Neural progenitor cell (in vitro differentiated cells): ENCODE results near the gene PLEKHA5. TPM values are rescaled to one million over a fixed set of nuclear protein-coding genes. Genes with fewer than 3 reads are reported as not detected.

ENCODE experiments used
- DNase-seq: peaks from one replicate; pipeline ENCODE4 v3.0.0-alpha.2; 2016; ENCODE audit warnings: low spot score
- H2AFZ ChIP-seq: fragments of 200-600 bp; sonication (generic); replicated peaks from 2 replicates; pipeline ENCODE4 v1.6.1; 2016; ENCODE audit warnings: antibody characterized with exemption
- H3F3A ChIP-seq: fragments of 200-600 bp; sonication (generic); 2 replicates; pipeline ENCODE4 v1.6.1; 2016; ENCODE audit warnings: antibody characterized with exemption, low read depth
- H3K27ac ChIP-seq: fragments of 200-600 bp; sonication (generic); 2 replicates; pipeline ENCODE4 v1.5.1; 2016; ENCODE audit warnings: mild to moderate bottlenecking
- H3K27me3 ChIP-seq: fragments of 200-600 bp; sonication (generic); 2 replicates; pipeline ENCODE4 v1.6.1; 2016; ENCODE audit warnings: mild to moderate bottlenecking, moderate library complexity
- H3K36me3 ChIP-seq: fragments of 200-600 bp; sonication (generic); 2 replicates; pipeline ENCODE4 v1.5.1; 2016
- H3K4me1 ChIP-seq: fragments of 200-600 bp; sonication (generic); 2 replicates; pipeline ENCODE4 v1.6.1; 2016; ENCODE audit warnings: mixed run types
- H3K4me2 ChIP-seq: fragments of 200-600 bp; sonication (generic); 2 replicates; pipeline ENCODE4 v1.6.1; 2016
- H3K4me3 ChIP-seq: fragments of 200-600 bp; sonication (generic); 2 replicates; pipeline ENCODE4 v1.5.1; 2016
- H3K79me2 ChIP-seq: fragments of 200-600 bp; sonication (generic); 2 replicates; pipeline ENCODE4 v1.6.1; 2016; ENCODE audit warnings: low read depth
- H3K9ac ChIP-seq: fragments of 200-600 bp; sonication (generic); 2 replicates; pipeline ENCODE4 v1.6.1; 2016
- H3K9me3 ChIP-seq: fragments of 200-600 bp; sonication (generic); 2 replicates; pipeline ENCODE4 v1.5.1; 2016; ENCODE audit warnings: low read depth
- H4K20me1 ChIP-seq: fragments of 200-600 bp; sonication (generic); 2 replicates; pipeline ENCODE4 v1.6.1; 2016; ENCODE audit warnings: low read depth
- H3K27ac Mint-ChIP-seq: 3 replicates; pipeline ENCODE4 v1.8.0; 2021; ENCODE audit warnings: mixed read lengths
- H3K27me3 Mint-ChIP-seq: 2 replicates; pipeline ENCODE4 v1.8.0; 2022; ENCODE audit warnings: low read depth, mild to moderate bottlenecking, inconsistent platforms, moderate library complexity, mixed read lengths; ENCODE audit not compliant: insufficient read depth
- H3K36me3 Mint-ChIP-seq: 3 replicates; pipeline ENCODE4 v1.8.0; 2021; ENCODE audit warnings: mixed read lengths
- H3K4me1 Mint-ChIP-seq: 3 replicates; pipeline ENCODE4 v1.8.0; 2021; ENCODE audit warnings: mixed read lengths
- H3K4me3 Mint-ChIP-seq: 3 replicates; pipeline ENCODE4 v1.8.0; 2021; ENCODE audit warnings: mild to moderate bottlenecking, moderate library complexity, mixed read lengths
- H3K9me3 Mint-ChIP-seq: 3 replicates; pipeline ENCODE4 v1.8.0; 2020; ENCODE audit warnings: mixed read lengths
- CTCF ChIP-seq: fragments of 200-600 bp; sonication (generic); IDR thresholded peaks from 2 replicates; pipeline ENCODE4 v1.5.1; 2017; ENCODE audit warnings: antibody characterized with exemption, mild to moderate bottlenecking
- EZH2 ChIP-seq: fragments of 200-600 bp; sonication (generic); IDR thresholded peaks from 2 replicates; pipeline ENCODE4 v1.6.1; 2017; ENCODE audit warnings: antibody characterized with exemption, mild to moderate bottlenecking, moderate library complexity
- EZH2phosphoT487 ChIP-seq: fragments of 200-600 bp; sonication (generic); IDR thresholded peaks from 2 replicates; pipeline ENCODE4 v1.6.1; 2017; ENCODE audit warnings: antibody characterized with exemption
- total RNA-seq: library from RNA; depleted of rRNA; stranded (reverse); fragments of >200 nt; gene quantifications from 2 replicates; pipeline ENCODE4 v1.2.3, GENCODE V29; 2015; ENCODE audit warnings: low replicate concordance

PLEKHA5 gene
- total RNA-seq, 1 donor from 2014 or later: 86.7 TPM

- Histone ChIP-seq H3F3A (no peaks in the 10 kb centered on the region), H3K9ac (no peak overlapping the region), H3K27me3 (no peaks in the 10 kb centered on the region), H2AFZ (no peak overlapping the region), H3K9me3 (no peaks in the 10 kb centered on the region), H3K4me2 (no peak overlapping the region), H3K4me3 (no peak overlapping the region), H3K79me2 (no peaks in the 10 kb centered on the region), H4K20me1 (no peaks in the 10 kb centered on the region), H3K36me3 (no peaks in the 10 kb centered on the region), H3K27ac (no peak overlapping the region), H3K4me1 (no peaks in the 10 kb centered on the region)
- peaks cover 7% of the 10 kb centered on the region for H3K27me3 Mint-ChIP-seq
- peaks cover 5% of the 10 kb centered on the region for H3K9me3 Mint-ChIP-seq
- DNase-seq: no peak
- no peak overlapping the region for H3K4me3 Mint-ChIP-seq
- H3K4me1 Mint-ChIP-seq: peaks cover 2% of the 10 kb centered on the region
- no peak for TF ChIP-seq CTCF
- no peak for TF ChIP-seq EZH2
- no peak for TF ChIP-seq EZH2phosphoT487
- no peaks in the 10 kb centered on the region for H3K36me3 Mint-ChIP-seq
- H3K27ac Mint-ChIP-seq: no peak overlapping the region
Observed at GRCh38 chr12:19095756-19096480, 33.6 kb upstream of the PLEKHA5 start.

- Histone ChIP-seq H3K36me3 (no peaks in the 10 kb centered on the region), H3K9me3 (no peaks in the 10 kb centered on the region), H3K79me2 (no peaks in the 10 kb centered on the region), H3K27me3 (no peaks in the 10 kb centered on the region), H3K4me2 (no peak overlapping the region), H3K27ac (no peak overlapping the region), H2AFZ (no peak overlapping the region), H3K9ac (no peak overlapping the region), H4K20me1 (no peaks in the 10 kb centered on the region), H3K4me1 (no peaks in the 10 kb centered on the region), H3F3A (no peaks in the 10 kb centered on the region), H3K4me3 (no peak overlapping the region)
- H3K9me3 Mint-ChIP-seq: peaks cover 18% of the 10 kb centered on the region
- H3K36me3 Mint-ChIP-seq: peaks cover 6% of the 10 kb centered on the region
- no peak for TF ChIP-seq EZH2phosphoT487
- no peak for TF ChIP-seq EZH2
- no peak for TF ChIP-seq CTCF
- no peak for DNase-seq
- H3K4me3 Mint-ChIP-seq: no peak overlapping the region
- no peak overlapping the region for H3K27ac Mint-ChIP-seq
- H3K4me1 Mint-ChIP-seq: peaks cover 12% of the 10 kb centered on the region
- H3K27me3 Mint-ChIP-seq: peaks cover 6% of the 10 kb centered on the region
Observed at GRCh38 chr12:19105463-19105862, 24.1 kb upstream of the PLEKHA5 start.

GRCh38 chr12:19107750-19108149 lies 21.8 kb upstream of the PLEKHA5 start:
- Mint-ChIP-seq H3K4me1 (peaks cover 12% of the 10 kb centered on the region), H3K36me3 (peaks cover 6% of the 10 kb centered on the region), H3K27ac (no peak overlapping the region), H3K27me3 (peaks cover 6% of the 10 kb centered on the region), H3K4me3 (no peak overlapping the region), H3K9me3 (peaks cover 19% of the 10 kb centered on the region)
- H3K27ac ChIP-seq: no peak overlapping the region
- H3K4me3 ChIP-seq: no peak overlapping the region
- H3K27me3 ChIP-seq: no peaks in the 10 kb centered on the region
- no peak overlapping the region for H2AFZ ChIP-seq
- H3F3A ChIP-seq: no peaks in the 10 kb centered on the region
- no peaks in the 10 kb centered on the region for H3K9me3 ChIP-seq
- no peak overlapping the region for H3K9ac ChIP-seq
- H3K4me2 ChIP-seq: no peak overlapping the region
- H3K79me2 ChIP-seq: no peaks in the 10 kb centered on the region
- no peak for DNase-seq
- H3K36me3 ChIP-seq: no peaks in the 10 kb centered on the region
- TF ChIP-seq EZH2 (no peak), CTCF (no peak), EZH2phosphoT487 (no peak)
- no peaks in the 10 kb centered on the region for H4K20me1 ChIP-seq
- no peaks in the 10 kb centered on the region for H3K4me1 ChIP-seq
